Stimulated activated CD4-positive, alpha-beta T cell treated with anti-CD3 and anti-CD28 coated beads, Interleukin-12 subunit alpha, Interleukin-12 subunit beta, amount 100 ng/mL, for 48 hours (primary cell): ENCODE data around the gene WWOX.

Source experiments
- DNase-seq, 3 donors: peaks; one replicate each; pipeline ENCODE4 v3.0.0-alpha.2; 2020; ENCODE audit warnings: low read depth in 2 of 3, low spot score in 1 of 3

Gene WWOX

GRCh38 chr16:78220571-78220970 is 121.1 kb downstream of the WWOX start:
- DNase-seq = no peak

- DNase-seq = no peak
Measured at GRCh38 chr16:78221892-78222291, 122.4 kb downstream of the WWOX start.

- no peak for DNase-seq
Measured at GRCh38 chr16:78224342-78224741, 124.9 kb downstream of the WWOX start.

- DNase-seq = no peak
Measured at GRCh38 chr16:78225919-78226318, 126.5 kb downstream of the WWOX start.

- no peak for DNase-seq
Measured at GRCh38 chr16:78227855-78228254, 128.4 kb downstream of the WWOX start.

GRCh38 chr16:78228704-78229103 is 129.2 kb downstream of the WWOX start:
- no peak for DNase-seq

- DNase-seq = no peak
Measured at GRCh38 chr16:78230832-78231231, 131.4 kb downstream of the WWOX start.

GRCh38 chr16:78235168-78235800 is 135.8 kb downstream of the WWOX start:
- peak; percentile 48 to 73 (median 50) for DNase-seq

GRCh38 chr16:78235876-78236275 is 136.4 kb downstream of the WWOX start:
- no peak for DNase-seq

- DNase-seq = no peak
Measured at GRCh38 chr16:78237841-78238240, 138.4 kb downstream of the WWOX start.

GRCh38 chr16:78240459-78241222 is 141.2 kb downstream of the WWOX start:
- no peak for DNase-seq

GRCh38 chr16:78242239-78242630 is 142.8 kb downstream of the WWOX start:
- no peak for DNase-seq

GRCh38 chr16:78244131-78244895 is 144.9 kb downstream of the WWOX start:
- DNase-seq = no peak

GRCh38 chr16:78246559-78246958 is 147.1 kb downstream of the WWOX start:
- DNase-seq = no peak

GRCh38 chr16:78249056-78249455 is 149.6 kb downstream of the WWOX start:
- DNase-seq = no peak

- no peak for DNase-seq
Measured at GRCh38 chr16:78249832-78250231, 150.4 kb downstream of the WWOX start.

- no peak for DNase-seq
Measured at GRCh38 chr16:78251115-78251514, 151.7 kb downstream of the WWOX start.

GRCh38 chr16:78252757-78253156 is 153.3 kb downstream of the WWOX start:
- DNase-seq = no peak

GRCh38 chr16:78254841-78255240 is 155.4 kb downstream of the WWOX start:
- no peak for DNase-seq

- DNase-seq = no peak
Measured at GRCh38 chr16:78256686-78257375, 157.4 kb downstream of the WWOX start.

GRCh38 chr16:78257376-78257728 is 157.9 kb downstream of the WWOX start:
- no peak for DNase-seq
